Fibroblast of lung (primary cell): ENCODE data around the gene PAGR1.

Source experiments
- EZH2 ChIP-seq: IDR thresholded peaks from 2 replicates; pipeline ENCODE4 v1.5.1; 2012; ENCODE audit warnings: low read length, control low read depth, mild to moderate bottlenecking; ENCODE audit errors: missing control alignments
- TF ChIP-seq, protein P1 (sequence below), 2 donors: IDR thresholded peaks in 1 of 2; conservative IDR thresholded peaks in 1 of 2; 1 replicate in 1 of 2; 2 replicates in 1 of 2; pipeline ENCODE4 v1.5.1; 2011 to 2012; ENCODE audit warnings: low read length in 2 of 2, control low read depth in 1 of 2, inconsistent platforms in 1 of 2, low read depth in 1 of 2, mild to moderate bottlenecking in 1 of 2

DNA sequence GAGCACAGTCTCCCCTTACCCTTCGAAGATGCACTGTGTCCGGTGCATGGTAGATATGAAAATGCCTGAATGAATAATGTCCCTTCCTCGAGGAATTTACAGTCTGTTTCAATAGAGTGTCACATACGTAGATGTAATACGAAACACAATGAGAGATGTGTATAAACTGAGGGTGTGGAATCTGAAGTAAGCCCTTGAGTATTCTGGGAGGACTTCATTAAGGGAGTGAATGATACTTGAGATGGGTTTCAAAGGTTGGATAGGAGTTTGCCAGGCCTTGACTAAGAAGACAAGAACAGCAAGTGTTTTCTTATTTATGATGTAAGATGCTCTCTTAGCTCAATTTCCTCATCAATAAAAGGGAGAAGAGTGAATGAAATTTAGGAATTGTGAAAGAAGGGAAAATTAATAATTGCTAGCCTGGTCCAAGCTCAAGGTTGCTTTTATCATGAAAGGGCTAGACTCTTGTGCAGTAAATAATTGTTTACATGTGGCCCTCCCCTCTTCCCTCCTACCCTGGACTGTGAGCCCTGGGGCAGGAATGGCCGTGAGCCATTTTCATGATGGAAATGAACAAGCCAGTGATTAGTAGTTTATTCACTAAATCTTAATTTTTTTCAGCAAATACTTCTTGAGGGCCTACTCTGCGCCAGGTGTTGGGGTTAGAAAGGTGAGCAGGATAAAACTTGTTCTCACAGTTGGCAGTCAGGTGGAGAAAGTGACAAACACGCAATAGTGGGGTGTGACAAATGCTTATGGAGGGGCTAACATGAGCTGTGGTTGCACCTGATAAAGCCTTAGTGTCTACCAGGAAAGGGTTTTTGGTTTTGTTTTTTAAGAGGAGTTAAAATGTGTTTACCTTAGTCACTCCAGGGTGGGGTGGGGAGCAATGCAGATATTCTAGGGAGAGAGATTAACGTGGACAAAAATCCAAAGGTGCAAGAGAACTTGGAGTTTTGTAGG lies 23.8 kb upstream of the PAGR1 start:
- TF ChIP-seq EZH2 = no peak
- TF ChIP-seq, protein P1, sequence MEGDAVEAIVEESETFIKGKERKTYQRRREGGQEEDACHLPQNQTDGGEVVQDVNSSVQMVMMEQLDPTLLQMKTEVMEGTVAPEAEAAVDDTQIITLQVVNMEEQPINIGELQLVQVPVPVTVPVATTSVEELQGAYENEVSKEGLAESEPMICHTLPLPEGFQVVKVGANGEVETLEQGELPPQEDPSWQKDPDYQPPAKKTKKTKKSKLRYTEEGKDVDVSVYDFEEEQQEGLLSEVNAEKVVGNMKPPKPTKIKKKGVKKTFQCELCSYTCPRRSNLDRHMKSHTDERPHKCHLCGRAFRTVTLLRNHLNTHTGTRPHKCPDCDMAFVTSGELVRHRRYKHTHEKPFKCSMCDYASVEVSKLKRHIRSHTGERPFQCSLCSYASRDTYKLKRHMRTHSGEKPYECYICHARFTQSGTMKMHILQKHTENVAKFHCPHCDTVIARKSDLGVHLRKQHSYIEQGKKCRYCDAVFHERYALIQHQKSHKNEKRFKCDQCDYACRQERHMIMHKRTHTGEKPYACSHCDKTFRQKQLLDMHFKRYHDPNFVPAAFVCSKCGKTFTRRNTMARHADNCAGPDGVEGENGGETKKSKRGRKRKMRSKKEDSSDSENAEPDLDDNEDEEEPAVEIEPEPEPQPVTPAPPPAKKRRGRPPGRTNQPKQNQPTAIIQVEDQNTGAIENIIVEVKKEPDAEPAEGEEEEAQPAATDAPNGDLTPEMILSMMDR (conservative IDR thresholded peaks at IDR 0.05 in 1 of 2, IDR thresholded peaks at IDR 0.05 in 1 of 2; ENCODE audit: low read depth in 1 of 2, low read length in 2 of 2) = no peak
